GM19395 (cell line): ENCODE data around the gene INHBB.

Experiments used
- ATAC-seq: cut with Tn5 transposase; IDR thresholded peaks from one replicate; pipeline ENCODE4 v1.9.1; 2021; ENCODE audit warnings: mild to moderate bottlenecking, moderate library complexity; ENCODE audit not compliant: unreplicated experiment

Gene INHBB

DNA sequence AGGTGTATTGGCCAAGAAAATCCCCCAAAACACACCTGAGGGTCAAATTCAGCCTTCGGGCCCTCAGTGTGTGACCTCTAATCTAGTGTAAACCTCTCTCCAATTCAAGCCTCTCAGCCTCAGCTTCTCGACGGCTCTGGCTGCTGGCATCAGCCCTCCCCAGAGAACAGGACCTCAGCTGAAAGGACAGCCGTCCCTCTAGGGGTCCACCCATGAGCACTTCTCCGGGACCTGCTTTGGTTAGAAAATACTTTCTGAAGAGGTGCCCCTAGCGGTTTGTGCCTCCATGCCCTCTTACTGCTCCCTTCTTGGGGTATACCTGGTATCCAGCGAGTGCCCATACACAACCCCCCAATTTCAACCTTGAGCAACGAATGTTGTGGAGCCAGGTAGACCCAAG lies 48.8 kb downstream of the INHBB start:
- ATAC-seq = no peak

DNA sequence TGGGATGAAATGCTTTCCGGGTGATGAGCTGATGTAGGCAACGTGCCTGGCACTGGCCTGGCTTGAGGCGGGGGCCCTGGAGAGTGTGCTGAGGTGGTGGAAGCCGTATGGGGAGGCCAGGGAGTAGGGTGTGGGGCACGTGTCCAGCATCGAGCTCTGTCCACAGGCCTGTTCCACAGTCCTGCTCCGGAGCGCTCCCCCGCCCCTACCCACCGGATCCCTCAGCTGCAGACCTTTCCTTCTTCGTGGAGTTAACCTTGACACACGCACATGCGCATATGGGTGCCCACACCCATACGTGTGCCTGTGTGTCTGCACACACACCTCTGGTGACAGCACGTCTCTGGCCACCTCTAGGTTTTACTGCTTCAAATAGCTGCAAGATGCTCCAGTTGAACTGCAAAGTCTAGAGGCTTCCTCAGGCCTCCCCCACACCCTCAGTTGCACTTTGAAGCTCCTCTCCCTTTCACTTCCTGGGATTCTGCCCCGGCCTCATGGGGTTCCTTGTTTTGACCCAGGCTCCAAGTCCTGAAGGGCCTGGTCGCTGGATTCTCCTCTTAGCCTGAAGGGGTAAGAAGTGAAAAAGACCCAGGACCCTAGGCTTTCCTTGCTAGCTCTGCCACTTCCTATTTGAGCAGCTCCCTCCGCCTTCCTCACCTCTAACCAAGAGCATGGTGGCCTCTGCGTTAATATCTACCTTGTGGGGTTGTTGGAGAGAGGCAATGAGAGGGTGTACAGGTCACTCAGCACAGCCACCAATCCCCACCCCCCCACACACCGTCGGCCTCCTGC lies 49.5 kb downstream of the INHBB start:
- no peak for ATAC-seq

DNA sequence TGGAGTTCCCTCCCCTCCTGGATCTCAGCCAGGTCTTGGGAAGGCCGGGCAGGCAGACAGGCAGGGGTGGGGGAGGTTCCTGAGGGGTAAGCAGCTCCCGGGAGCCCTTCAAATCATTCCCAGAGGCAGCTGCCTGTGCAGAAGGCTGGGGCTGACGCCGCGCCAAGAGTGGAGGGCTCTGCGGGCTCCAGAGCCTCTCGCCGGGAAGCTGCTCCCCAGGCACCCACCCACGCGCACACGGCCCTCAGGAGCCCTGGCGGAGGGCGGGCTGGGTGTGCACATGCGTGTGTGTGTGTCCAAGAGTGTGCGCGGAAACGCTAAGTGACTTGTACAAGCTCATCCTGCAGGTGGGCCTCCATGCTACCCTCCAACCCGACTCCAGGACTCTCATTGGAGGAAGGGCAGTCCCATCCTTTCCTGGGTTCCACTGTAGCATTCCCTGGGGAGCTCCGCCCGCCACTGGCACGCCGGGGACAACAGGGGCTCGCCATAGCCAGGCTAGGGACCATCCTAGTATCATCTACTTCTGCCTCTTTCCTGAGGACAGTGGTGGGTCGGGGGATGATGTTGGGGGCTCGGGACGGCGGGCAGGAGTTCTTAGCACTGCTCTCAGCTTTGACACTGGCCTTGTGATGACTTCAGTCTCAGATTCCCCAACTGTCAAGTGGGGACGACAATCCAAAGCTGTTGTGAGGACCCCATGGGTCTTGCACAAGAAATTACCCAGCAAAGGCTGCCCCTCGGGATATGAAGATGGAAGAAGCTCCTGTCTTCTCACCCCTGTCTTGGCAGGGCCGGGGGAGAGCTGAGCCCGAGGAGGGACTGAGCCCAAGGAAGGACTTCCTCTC lies 50.3 kb downstream of the INHBB start:
- no peak for ATAC-seq

DNA sequence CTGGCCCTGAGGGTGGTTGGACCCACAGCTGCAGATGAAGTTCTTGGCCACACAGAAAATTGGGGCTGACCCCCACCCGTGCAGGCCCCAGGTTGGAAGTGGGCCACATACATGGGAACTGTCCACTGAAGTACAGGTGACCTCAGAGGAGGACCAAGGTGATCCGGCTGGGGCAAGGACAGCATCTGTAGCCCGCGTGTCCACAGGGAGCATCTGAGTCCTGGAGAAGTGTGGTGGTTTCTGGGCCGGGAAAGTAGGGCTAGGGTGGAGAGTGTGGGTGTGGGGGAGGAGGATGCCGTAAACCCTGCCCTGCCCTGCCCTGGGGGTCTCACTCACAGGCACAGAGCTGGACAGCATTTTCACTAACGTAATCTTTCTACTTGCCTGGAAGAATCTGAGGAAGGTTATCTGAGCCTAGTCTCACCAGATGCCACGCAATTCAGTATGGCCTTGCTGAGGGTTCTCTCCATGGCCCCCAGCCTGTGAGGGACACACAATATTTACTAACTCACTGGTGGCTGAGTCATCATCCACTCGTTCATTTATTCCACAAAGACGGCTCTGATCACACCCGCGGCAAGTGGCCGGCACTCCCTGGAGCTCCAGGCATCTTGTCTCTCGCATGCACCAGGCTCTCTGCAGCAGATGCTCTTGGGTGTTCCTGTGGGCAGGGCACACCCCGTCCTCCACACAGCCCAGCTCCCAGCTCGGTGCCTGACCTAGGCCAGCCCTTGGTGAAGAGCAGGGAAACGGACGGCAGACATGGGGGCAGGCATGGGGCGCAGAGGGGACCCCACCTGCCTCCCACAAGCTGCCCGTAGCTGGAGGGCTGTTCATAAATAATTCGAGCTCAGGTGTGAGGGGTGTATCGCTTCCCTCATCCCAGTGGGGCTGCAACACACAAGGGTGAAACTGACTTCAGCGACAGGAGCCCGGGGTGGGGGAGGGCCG lies 51.2 kb downstream of the INHBB start:
- ATAC-seq = no peak

DNA sequence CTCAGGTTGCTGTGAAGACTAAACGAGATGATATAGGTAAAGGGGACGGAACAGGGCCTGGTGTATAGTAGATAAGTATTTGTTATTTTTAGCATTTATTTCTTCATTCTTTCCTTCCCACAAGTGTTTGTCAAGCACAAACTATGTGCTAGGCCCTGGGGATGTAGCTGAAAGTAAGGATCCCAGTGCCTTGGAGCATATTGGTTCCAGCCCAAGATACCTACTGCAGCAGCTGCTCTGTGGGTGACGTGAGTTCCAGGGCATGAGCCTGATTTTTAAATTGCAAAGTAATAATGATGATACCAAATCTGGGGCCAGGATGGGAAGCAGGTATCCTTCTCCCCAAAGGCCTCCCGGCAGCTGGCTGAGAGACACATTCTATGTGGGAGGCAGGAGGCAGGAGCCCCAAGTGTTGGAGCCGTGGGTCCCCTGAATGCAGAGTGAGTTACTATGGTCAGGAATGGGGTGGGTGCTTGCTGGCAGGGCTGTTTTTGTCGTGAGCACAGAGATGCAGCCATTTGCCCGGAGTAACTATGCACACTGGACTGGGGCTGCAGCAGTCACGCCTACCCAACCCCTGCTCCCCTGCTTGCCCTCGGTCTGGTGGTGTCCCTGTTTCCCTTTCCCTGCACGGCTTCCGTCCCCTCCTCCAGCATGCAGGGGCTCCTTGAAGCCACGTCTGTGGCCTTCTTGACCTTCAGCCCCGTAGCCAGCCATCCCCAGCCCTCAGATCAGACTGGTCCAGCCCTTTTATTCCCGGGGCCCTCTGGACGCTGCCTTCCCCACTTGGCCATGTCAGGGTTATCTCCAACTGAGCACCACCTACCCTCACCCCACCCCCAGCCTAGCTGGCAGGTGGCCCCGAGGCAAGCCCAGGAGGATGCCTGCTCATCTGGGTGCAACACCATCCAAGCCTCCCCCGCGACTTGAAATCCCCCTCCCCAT lies 52.4 kb downstream of the INHBB start:
- ATAC-seq = no peak

DNA sequence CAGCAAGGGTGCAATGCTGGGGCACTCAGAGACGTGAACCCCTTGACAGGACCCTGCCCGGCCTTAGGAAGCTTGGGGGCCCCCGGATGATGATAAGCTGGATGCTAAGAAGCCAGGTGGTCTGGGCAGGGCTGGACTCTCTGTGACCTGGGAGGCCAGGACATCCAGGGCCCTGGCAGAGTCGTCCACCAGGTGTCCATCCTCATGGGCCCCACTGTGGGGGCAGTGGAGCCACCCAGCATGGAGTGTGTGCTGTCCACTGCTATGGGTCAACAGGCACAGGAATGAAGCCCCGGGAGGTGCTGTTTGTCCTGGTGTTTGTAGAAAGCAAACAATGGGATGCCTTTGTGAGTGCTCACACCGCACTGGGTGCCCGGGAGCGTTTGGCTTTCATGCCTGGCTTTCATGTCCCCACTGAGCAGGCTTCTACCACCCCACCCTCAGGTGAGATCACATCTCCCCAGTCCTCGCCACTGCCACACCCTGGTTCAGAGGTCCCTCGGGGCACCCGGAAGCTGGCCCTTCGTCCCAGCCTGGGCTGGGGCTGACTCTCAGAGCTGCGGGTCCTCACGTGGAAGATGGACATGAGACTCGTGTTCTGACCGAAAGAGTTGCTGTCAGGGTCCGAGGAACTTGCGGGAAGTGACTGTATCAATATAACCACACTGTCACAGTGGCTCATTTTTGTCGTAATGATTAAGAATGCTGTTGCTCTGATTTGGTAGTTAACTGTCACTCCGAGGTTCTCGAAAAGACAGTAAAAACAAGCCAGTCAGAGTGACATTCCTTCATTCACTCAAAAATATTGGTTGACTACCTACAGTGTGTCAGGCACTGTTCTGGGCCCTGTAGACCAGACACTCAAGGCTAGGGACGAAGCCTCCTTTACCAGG lies 53.3 kb downstream of the INHBB start:
- no peak for ATAC-seq

DNA sequence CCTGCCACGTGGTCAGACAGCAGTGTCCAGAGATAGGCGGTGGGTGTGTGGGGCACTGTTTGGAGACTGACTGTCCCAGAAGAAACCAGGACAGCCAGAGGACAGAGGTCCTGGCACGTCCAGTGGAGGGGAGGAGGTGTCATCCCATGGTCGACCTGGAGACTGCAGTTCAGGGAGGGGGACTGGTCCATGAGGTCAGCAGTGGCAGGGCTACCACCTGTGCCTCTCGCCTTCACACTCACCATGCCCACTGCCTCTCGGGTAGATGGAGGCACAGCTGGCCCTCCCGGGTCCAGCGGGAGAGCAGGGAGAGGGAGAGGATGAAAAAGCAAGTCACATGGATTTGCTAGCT lies 53.9 kb downstream of the INHBB start:
- ATAC-seq = no peak

DNA sequence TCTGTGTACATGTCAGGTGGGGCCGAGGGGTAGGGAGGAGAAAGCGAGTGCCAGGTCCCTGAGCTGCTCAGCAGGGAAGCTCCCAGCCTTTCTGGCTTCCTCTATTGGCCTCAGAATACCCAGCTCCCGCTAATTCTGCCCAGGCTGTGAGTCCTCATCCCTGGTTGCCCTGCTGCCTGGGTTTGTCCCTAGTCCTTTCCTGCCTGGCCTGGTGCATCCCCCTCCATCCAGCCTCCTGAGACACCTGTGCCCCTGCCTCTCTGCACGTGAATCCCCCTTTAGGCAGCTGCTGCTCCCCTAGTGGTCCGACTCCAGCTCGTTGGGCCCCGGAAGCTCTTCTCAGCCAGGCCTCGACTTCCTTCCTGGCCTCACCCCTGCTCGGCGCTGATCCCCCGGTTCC lies 54.6 kb downstream of the INHBB start:
- ATAC-seq = no peak
